Stimulated activated CD4-positive, alpha-beta T cell treated with anti-CD3 and anti-CD28 coated beads, Interleukin-2, amount 100 ng/mL, for 48 hours (primary cell): Measurements from ENCODE around the gene BCL2L13.
"Not testable (repeated sequence)": the region's sequence is repeated elsewhere in the genome, so short reads cannot be mapped to it uniquely, and the experiment has no call there.

Experiments used
- DNase-seq, 2 donors: peaks; one replicate each; pipeline ENCODE4 v3.0.0-alpha.2; 2020

BCL2L13 gene, protein sequence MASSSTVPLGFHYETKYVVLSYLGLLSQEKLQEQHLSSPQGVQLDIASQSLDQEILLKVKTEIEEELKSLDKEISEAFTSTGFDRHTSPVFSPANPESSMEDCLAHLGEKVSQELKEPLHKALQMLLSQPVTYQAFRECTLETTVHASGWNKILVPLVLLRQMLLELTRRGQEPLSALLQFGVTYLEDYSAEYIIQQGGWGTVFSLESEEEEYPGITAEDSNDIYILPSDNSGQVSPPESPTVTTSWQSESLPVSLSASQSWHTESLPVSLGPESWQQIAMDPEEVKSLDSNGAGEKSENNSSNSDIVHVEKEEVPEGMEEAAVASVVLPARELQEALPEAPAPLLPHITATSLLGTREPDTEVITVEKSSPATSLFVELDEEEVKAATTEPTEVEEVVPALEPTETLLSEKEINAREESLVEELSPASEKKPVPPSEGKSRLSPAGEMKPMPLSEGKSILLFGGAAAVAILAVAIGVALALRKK

DNA sequence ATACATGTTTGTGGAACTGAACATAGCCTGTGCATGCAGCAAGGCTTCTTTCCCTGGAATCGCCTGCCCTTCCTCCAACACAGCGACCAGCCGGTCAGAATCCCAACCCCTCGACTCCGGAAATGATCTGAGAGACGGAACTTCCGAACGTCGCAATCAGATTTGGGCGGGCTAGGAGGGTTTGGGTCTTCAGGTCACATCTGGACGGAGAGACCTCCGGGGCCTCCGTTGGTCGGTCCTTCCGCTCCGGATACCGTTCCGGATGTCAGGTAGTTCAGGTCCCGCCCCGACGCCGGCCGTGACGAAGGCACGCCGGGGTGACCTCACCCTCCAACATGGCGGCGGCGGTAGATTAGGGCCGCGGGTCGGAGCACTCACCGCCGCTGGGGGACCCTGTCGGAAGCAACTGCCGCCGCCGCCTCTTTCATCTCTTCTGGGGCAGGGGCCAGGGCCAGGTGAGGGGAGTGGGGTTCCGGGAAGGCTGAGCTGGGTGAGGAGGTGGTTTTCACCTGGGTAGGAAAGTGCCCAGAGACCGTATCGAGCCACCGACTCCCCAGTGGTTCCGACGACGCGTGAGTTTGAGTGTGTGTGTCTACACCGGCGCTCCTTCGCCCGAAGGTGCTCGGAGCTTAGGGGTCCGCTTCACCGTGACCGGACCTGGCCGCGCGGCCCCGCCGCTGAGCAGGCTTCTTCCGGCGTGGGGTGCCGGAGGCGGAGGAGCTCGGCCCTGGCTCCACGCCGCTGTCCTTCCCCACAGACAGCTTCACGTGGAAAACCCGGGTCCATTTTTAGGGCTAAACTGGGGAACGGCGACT is at the start of gene BCL2L13:
Gene BCL2L13, plus strand, starts transcription at position 326 of the 815 bp plus-strand sequence. CDS start 16,955 bp downstream, outside the sequence.
- peak; percentile 85 to 86 for DNase-seq

DNA sequence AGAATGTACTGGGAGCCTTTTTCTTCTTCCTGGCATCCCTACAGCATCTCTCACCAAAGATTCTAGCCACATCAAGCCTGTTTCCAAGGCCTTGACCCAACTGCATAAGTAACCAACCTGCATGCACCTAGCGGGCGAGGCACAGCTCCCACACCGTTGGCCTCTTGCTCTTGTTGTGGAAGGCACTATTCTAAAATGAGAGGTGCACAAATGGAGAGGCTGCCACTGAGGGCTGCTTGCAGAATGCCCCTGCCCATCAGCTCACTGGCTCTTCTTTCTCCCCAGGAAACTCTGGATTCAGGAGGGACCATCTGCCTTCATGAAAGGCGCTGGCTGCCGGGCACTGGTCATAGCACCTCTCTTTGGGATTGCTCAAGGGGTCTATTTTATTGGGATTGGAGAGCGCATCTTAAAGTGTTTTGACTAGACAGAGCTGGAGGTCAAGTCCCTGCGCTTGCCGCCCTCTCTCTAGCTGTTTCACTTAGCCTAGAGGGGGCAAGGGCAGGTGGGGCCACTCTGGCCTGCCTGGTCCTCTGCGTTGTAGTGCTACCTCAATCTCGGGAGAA is 48.7 kb upstream of the BCL2L13 start:
- DNase-seq: no peak

DNA sequence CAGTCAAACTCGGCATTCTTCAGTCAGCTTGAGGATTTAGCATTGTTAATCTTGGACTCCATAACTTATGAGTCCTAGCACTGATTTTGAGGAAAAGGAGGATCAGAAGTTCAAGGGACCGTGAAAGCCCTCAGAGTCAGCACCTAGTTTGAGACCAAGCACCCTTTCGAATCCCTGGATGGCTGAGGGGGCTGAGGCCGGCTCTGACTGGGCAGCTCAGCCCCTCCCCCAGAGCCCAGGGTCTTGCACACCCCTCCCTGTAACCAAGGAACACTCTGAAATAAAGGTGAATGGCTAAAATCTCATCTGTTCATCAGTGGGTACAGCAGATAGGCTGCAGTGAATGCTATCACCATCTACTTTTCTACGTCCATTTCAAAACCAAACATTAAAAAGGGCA is 48.0 kb upstream of the BCL2L13 start:
- DNase-seq: no peak

DNA sequence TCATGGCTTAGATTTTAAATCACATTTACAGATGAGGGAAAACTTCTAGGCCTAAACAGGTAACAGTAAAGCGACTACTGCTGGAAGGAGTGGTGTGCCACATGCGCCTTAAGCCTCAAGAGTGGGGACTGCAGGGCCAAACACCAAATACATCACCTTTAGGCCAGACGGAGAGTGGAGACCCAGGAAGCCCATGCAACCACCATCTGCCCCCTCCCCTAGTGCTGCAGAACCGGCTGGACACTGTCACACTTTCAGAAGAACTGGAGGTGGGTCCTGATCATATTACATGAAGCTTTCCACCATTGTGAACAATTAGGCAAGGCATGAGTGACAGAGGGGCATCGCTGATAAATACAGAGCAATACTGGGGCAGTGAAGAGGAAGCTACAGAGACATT is 46.4 kb upstream of the BCL2L13 start:
- no peak for DNase-seq

DNA sequence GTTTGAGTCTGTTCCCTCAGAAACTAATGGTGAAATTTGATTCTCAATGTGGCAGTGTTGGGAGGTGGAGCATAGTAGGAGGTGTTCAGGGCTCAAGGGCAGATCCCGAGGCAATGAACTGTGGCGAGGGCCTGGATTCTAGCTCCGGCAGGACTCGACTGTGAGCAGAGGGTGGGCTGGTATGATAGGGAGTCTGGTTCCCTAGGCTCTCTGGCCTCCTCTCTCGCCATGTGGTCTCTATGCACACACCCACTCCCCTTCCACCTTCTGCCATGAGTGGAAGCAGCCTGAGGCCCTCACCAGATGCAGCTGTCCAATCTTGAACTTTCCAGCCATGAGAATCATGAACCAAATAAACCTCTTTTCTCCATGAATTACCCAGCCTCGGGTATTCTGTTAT is 42.3 kb upstream of the BCL2L13 start:
- no peak for DNase-seq

DNA sequence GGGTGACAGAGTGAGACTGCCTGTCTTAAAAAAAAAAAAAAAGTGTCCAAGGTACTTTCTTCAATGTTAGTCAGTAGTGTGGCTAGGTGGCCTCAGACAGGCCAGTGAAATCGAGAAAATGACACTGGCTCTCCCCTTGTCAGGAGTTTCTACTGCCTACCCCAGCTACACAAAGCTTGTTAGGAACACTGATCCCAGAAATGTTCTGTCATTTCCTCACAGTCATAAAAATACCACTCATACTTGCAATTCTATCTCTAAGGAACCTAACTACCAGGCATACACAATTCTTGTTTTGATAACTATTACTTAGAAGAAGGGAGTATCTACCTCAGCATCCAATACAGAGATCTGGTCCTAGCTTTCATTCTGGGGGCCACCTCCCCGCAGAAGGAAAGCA is 41.3 kb upstream of the BCL2L13 start:
- DNase-seq: no peak

DNA sequence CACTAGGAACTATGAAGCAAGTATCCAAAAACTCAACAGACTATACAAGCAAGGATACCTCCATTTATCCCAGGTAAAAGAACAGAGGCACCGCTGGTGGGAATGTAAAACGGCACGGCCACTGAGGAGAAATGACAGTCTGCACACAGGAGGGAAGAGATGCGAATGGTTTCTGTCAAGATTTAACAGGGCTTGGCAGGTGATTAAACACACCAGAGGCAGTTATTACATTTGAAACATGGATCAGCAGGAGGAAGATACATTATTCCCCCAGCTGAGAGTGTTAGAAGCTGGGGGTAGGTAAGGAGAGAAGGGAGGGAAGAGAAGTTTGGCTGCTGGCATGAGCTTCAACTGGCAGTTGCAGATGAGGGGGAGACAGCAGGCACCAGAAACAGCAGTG is 40.2 kb upstream of the BCL2L13 start:
- DNase-seq: no peak

DNA sequence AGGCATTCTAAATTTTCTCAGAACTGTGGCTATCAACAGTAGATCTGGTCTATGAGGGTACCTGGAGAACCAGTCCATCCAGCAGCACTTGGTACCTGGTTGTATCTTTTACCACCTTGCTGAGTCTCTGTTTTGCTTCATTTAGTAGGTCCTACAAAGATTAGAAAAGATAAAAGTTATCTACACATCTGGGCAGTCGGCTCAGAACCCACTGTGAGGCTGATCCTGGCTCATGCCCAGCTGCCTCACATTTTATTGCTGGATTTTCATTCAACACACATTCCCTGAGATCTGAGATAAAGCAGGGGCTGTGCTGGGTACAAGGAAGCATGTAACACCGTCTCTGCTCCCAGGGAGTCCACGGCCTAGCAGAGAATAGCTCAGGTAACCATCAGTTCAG is 37.5 kb upstream of the BCL2L13 start:
- DNase-seq: no peak

DNA sequence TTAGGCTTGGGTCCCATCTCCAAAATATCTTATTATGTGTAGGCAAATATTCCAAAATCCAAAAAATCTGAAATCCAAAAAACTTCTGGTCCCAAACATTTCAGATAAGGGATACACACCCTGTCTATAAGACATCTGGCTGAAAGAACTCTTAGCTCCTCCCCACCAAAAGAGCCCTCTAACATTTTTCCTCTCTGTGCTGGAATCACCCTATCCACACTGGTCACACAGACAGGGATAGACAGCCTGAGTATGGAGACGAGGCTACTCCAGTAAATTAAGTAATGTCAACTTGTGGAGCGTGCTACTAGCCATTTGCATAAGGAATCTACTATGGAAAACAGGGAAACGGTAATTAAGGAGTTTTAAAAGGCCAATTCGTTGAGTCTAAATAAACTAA is 34.9 kb upstream of the BCL2L13 start:
- no peak for DNase-seq

DNA sequence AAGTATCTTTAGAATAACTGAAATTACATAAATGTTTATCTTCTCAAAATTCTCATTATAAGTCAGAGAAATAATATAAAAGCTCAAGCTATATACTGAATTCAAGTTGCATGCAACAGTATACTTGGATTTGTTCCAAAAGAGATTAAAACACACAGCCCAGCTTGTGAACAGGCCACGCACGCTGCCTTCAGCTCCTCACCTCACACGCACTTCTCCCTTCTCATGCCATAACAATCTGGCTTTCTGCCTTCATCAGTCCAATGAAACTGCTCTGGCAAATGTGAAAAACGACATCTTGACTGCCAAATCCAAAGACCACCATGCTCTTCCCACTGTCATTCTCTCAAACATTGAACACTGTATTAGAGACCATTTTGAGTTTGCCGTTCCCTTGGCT is 32.1 kb upstream of the BCL2L13 start:
- no peak for DNase-seq

DNA sequence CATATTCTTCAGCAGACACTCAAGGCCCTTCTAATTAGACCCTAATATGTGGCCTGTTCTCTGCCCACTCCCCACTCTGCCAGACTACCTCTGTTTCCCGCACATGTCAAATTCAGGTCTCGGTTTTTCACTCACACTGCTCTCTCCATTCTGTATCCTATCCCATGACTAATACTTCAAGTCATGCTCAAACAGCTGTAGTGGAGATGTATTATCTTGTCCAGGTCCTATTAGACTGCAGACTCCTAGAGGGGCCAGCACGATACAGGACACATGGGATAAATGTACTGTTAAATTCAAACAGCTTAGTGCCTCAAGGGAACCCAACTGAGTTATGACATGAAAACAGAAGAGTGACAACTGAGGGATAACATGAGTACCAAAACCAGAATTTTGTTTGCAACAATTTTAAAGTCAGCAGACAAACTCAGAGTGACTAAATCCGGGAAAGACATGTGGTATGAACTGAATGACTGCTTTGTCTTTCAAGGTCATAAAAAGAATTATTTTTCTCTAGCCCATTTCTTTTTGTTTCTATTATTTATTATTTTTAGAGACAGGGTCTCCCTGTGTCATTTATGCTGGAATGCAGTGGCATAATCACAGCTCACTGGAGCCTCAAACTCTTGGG is 30.6 kb upstream of the BCL2L13 start:
- DNase-seq: no peak

DNA sequence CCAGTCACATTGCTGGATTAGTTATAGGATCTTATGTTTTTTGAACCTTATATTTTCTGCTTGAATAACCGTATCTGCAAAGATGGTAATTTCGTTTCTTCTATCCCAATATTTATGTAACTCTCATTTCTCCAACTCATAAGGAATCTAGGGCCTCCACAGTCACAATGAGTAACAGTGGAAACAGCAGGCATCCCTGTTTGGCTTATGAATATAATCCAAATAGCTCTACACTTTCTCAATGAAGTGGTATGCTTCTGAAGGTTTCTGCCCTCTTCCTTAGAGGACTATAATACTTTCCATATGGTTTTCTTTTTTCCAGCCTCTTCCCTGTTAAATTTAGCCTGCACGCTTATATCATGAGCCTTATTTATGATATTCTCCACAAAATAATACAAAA is 26.5 kb upstream of the BCL2L13 start:
- no peak for DNase-seq

DNA sequence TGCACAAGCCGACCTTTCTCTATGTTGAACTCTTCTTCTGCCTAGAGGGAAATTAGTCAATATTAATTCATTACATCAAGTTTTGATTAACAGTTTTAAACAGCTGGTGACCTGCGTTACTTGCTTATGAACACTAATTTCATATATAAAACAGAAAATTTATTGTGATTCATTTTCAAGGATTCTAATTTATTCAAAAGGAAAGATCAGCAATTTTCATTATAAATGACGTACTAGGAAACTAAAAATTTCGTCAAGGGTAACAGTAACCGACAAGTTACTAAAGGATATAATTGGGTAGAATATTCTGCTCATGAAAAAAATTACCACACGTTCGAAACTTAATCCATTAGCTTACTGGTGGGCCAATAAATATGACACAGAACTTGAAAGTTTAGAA is 25.3 kb upstream of the BCL2L13 start:
- DNase-seq: no peak

DNA sequence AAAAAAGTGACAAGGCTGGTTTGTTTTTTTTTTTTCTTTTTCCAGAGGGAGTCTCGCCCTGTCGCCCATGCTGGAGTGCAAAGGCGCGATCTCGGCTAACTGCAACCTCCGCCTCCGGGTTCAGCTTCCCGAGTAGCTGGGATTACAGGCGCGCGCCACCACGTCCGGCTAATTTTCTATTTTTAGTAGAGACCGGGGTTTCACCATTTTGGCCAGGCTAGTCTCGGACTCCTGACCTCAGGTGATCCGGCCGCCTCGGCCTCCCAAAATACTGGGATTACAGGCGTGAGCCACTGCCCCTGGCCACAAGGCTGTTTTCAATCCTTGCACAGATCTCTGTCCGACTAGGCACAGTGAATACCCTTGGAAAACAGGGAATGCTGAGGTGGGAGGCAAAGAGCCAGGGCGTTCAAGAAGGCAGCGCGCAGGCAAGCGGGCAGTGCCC is 10.6 kb upstream of the BCL2L13 start:
- DNase-seq: no peak

DNA sequence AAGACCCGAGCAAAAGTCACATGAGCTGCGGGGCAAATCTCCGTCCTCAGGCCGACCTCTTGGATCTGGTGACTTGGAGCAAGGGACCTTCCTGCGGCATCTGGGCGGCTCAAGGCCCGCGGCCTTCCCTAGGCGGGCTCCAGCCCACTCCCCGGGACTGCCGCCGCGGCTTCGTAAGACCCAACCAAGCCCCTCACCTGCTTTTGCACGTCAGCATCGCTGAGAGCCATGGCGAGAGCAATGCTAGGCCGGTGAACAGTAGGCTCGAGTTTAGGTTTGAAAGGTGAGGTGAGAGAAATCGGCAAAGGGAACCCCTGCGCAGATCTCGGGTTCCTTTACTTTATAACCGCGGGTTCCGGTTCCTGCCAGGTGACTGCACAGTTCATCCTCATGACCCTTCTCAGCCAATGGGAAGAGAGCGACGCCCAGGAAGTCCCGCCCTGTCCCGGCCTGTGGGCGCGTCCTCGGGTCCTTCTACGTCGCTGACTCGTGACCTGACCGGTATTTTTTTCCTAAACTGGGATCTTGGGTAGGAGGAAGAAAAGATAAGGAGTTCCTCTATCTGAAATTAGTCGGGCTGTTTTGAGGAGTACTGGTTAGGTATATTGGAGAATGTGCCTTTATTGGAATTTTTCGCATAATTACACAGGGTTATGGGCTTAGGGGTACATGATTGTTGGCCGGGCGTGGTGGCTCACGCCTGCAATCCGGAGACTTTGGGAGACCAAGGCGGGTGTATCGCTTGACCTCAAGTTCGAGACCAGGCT is 10.0 kb upstream of the BCL2L13 start, which contains the start of gene ATP6V1E1:
Gene ATP6V1E1, minus strand, starts transcription at position 344 of the 767 bp plus-strand sequence. Its CDS starts 114 bp downstream, at position 230.
- DNase-seq: peak; percentile 84 to 95

DNA sequence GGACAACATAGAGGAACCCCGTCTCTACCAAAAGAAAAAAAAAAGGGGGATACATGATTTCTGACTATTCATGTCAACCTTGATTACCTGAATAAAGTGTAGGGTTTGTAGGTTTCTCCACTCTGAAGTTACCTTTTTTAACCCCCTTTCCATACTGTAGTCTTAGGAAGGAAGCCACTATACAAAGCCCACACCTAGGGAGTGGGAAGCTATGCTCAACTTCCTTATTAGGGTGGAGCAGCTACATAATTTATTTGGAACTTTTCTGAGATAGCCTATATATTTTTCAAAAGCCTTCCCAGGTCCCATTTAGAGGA is 9.4 kb upstream of the BCL2L13 start:
- DNase-seq: no peak

DNA sequence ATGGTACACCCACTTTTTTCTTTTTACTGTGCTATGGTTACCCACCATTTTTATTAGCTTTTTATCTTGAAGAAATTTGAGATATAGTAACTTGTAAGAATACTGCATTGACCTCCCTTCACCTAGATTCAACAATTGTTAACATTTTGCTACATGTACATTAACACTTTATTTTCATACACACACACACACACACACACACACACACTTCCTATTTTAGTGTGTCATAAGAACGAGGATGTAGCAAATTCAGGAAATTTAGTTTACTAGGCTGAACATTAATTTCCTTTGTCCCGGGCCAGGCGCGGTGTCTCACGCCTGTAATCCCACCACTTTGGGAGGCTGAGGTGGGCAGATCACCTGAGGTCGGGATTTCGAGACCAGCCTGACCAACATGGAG is 8.9 kb upstream of the BCL2L13 start:
- no peak for DNase-seq

DNA sequence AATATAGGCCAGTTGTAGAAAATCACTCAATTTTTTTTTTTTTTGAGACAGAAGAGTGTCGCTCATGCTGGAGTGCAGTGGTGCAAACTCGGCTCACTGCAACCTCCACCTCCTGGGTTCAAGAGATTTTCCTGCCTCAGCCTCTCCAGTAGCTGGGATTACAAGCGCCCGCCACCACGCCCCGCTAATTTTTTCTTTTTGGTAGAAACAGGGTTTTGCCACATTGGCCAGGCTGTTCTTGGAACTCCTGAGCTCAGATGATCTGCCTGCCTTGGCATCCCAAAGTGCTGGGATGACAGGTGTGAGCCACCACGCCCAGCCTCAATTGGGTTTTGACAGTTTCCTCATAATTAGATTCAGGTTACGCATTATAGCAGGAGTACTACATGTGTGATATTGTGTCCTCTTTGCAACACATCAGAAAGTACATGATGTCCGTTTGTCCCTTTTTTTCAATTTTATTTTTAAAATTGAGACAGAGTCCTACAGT is 7.4 kb upstream of the BCL2L13 start:
- no peak for DNase-seq

DNA sequence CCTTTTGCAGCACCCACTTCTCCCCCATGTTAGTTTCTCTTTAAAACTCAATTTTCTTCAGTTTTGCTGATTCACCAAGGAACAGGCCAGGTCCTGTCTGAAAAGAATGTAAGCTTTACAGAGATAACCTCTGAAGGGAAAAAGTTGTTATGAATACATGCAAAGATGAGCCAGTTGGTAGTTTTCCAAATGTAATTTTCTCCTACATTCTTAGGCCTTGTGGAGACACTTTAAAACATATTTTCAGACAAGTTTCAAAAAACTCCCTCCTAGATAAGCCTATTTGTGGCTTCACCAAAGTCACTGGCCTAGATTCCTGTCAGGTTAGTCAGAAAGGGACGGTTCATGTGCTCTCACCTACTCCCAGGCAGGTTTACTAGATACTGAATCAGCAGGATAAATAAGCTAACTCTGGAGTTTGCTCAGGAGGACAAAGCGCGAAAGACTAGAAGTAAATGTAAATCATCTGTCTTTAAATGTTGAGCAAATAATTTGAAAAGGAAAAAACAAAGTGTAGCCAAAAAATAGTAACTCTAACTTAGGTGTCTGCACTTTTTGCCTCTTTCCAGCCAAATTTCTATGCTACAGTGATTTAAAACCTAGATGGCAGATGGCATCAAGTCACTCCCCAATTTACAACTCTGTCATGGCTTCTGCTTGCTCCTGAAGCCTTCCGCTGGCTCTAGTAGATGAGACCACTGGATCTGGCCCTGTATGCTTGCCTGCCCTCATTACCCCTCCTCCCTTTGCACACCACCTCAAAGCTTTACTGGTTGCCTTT is 5.2 kb upstream of the BCL2L13 start:
- no peak for DNase-seq

DNA sequence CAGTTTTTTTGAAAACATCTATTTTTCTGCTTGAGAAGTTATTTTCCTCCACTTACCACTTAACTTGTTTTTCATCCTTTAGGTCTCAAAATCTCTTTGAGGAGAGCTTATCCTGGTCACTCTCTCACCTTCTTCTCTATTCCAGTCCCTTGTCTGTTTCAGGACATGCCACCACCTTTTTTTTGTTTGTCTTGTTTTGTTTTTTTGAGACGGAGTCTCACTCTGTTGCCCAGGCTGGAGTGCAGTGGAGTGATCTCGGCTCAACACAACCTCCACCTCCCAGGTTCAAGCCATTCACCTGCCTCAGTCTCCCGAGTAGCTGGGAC is 4.6 kb upstream of the BCL2L13 start:
- no peak for DNase-seq

DNA sequence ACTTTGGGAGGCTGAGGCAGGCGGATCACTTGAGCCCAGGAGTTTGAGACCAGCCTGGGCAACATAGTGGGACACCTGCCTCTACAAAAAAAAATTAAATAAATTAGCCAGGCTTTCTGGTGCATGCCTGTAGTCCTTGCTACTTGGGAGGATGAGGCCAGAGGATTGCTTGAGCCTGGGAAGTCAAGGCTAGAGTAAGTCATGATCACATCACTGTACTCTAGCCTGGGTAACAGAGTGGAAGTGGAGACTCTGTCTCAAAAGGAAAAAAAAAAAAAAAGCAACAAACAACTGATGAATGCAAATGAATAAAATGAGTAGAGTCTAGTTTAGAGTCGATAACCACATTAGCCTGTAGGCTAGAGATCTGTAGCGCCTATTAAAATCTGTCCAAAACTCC is 3.9 kb upstream of the BCL2L13 start:
- DNase-seq: no peak

DNA sequence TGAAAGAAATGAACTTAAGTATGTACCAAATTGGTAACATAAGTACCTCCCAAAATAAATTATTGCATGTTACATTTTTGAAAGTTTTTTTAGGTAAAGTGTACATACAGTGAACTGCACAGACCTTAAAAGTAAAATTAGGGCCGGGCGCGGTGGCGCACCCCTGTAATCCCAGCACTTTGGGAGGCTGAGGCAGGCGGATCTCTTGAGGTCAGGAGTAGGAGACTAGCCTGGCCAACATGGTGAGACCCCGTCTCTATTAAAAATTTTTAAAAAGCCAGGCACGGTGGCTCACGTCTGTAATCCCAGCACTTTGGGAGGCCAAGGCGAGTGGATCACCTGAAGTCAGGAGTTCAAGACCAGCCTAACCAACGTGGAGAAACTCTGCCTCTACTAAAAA is 1.7 kb upstream of the BCL2L13 start:
- not testable (repeated sequence) for DNase-seq
